Endothelial cell of umbilical vein (primary cell): ENCODE measurements around the gene PREP. TPM values are rescaled to one million over a fixed set of nuclear protein-coding genes. Genes with fewer than 3 reads are reported as not detected.
A peak's percentile ranks its signal among the peaks of the same experiment; 100 is the strongest.

ENCODE experiments used
- BruUV-seq: library from RNA; stranded (reverse); fragments of 400-500 nt; replicated peaks from 2 replicates; lab custom pipeline; 2021; lab: Mats Ljungman, UMichigan
- CTCF ChIA-PET: fragments of 300-600, 350-600 bp; sonication (Branson Sonifier 250); formaldehyde crosslinking; loops from one replicate; lab custom pipeline; 2021; ENCODE audit warnings: antibody characterized with exemption, inconsistent platforms; lab: Charles Lee
- POLR2A ChIA-PET: fragments of 300-600, 350-600 bp; sonication (Branson Sonifier 250); formaldehyde crosslinking; loops from one replicate; lab custom pipeline; 2021; ENCODE audit warnings: antibody characterized with exemption, inconsistent platforms; lab: Charles Lee
- DNase-seq: peaks from one replicate; pipeline ENCODE4 v3.0.0-alpha.2; 2011; ENCODE audit warnings: low read depth, low spot score
- FAIRE-seq: peaks from 2 replicates; lab custom pipeline; 2011; peaks lifted over from hg19 to GRCh38; lab: Jason Lieb, UNC
- H2AFZ ChIP-seq: 2 replicates; pipeline ENCODE4 v1.6.0; 2012; ENCODE audit warnings: low read depth, low read length, control low read depth, inconsistent platforms
- H3K27ac ChIP-seq: 2 replicates; pipeline ENCODE4 v1.5.1; 2011; ENCODE audit warnings: low read depth, mild to moderate bottlenecking, control low read depth, low read length, moderate library complexity; ENCODE audit not compliant: insufficient read depth
- H3K27me3 ChIP-seq, 2 experiments: 2 replicates each; pipeline versions ENCODE4 v1.6.0 to v1.6.1; 2011; ENCODE audit warnings: low read length in 2 of 2, mixed read lengths in 1 of 2; ENCODE audit not compliant: control insufficient read depth in 2 of 2, insufficient read depth in 2 of 2
- H3K36me3 ChIP-seq, 2 experiments: 2 replicates in 1 of 2; 3 replicates in 1 of 2; pipeline ENCODE4 v1.5.1; 2011; ENCODE audit warnings: low read length in 2 of 2, mild to moderate bottlenecking in 1 of 2, moderate library complexity in 1 of 2; ENCODE audit not compliant: control insufficient read depth in 2 of 2, insufficient read depth in 2 of 2; ENCODE audit errors: extremely low read depth in 1 of 2
- H3K4me1 ChIP-seq: 3 replicates; pipeline ENCODE4 v1.5.1; 2011; ENCODE audit warnings: mild to moderate bottlenecking, low read length; ENCODE audit not compliant: control insufficient read depth, insufficient read depth; ENCODE audit errors: extremely low read depth
- H3K4me2 ChIP-seq: 2 replicates; pipeline ENCODE4 v1.6.1; 2011; ENCODE audit warnings: low read length, control low read depth, mixed read lengths; ENCODE audit not compliant: insufficient read depth
- H3K4me3 ChIP-seq, 3 experiments: fragments of 200-600 bp in 1 of 3; sonication (generic), shearing (Covaris generic) in 1 of 3; replicated peaks in 1 of 3; 2 replicates each; pipeline ENCODE4 v1.5.1; 2011 to 2016; ENCODE audit warnings: control low read depth in 3 of 3, low read length in 3 of 3, mild to moderate bottlenecking in 2 of 3, inconsistent platforms in 1 of 3, low read depth in 1 of 3, moderate library complexity in 1 of 3; ENCODE audit not compliant: insufficient read depth in 1 of 3
- H3K79me2 ChIP-seq: 2 replicates; pipeline ENCODE4 v1.6.0; 2012; ENCODE audit warnings: low read length, inconsistent platforms; ENCODE audit not compliant: control insufficient read depth, insufficient read depth
- H3K9ac ChIP-seq: replicated peaks from 2 replicates; pipeline ENCODE3; 2011; ENCODE audit warnings: low read length, control low read depth; ENCODE audit not compliant: insufficient read depth; ENCODE audit errors: extremely low read depth
- H3K9me1 ChIP-seq: replicated peaks from 3 replicates; pipeline ENCODE4 v1.6.0; 2011; ENCODE audit warnings: mild to moderate bottlenecking, low read length; ENCODE audit not compliant: control insufficient read depth, insufficient read depth; ENCODE audit errors: extremely low read depth
- H3K9me3 ChIP-seq: replicated peaks from 2 replicates; pipeline ENCODE4 v1.5.1; 2012; ENCODE audit warnings: low read length, inconsistent platforms; ENCODE audit not compliant: control insufficient read depth, insufficient read depth
- H4K20me1 ChIP-seq: replicated peaks from 2 replicates; pipeline ENCODE3; 2011; ENCODE audit warnings: mild to moderate bottlenecking, low read length; ENCODE audit not compliant: control insufficient read depth, insufficient read depth; ENCODE audit errors: extremely low read depth
- EZH2 ChIP-seq: IDR thresholded peaks from 2 replicates; pipeline ENCODE4 v1.6.1; 2012; ENCODE audit warnings: borderline replicate concordance, low read depth, mild to moderate bottlenecking, moderate library complexity, low read length, inconsistent platforms; ENCODE audit not compliant: severe bottlenecking
- FOS ChIP-seq: IDR thresholded peaks from 2 replicates; pipeline ENCODE4 v1.6.1; 2011; ENCODE audit warnings: mild to moderate bottlenecking, low read length, moderate library complexity, borderline replicate concordance; ENCODE audit not compliant: insufficient read depth
- GATA2 ChIP-seq: IDR thresholded peaks from 2 replicates; pipeline ENCODE4 v1.7.0; 2011; ENCODE audit warnings: low read depth, mild to moderate bottlenecking, moderate library complexity, mixed read lengths, low read length; ENCODE audit not compliant: insufficient read length, insufficient read depth
- MYC ChIP-seq: IDR thresholded peaks from one replicate; pipeline ENCODE4 v1.6.1; 2011; ENCODE audit warnings: mild to moderate bottlenecking, low read depth, low read length
- POLR2A ChIP-seq: IDR thresholded peaks from 2 replicates; pipeline ENCODE4 v1.6.1; 2012; ENCODE audit warnings: low read depth, mild to moderate bottlenecking, control low read depth, low read length
- POLR2AphosphoS5 ChIP-seq: IDR thresholded peaks from 2 replicates; pipeline ENCODE4 v1.6.1; 2012; ENCODE audit warnings: low read depth, mild to moderate bottlenecking, control low read depth, low read length, moderate library complexity; ENCODE audit not compliant: insufficient read depth
- dilution Hi-C: fragments of 300-500 bp; cut with MboI; formaldehyde crosslinking; loops from one replicate; pipeline ENCODE4 v1.15.0; 2019; ENCODE audit warnings: low sequenced_read_pairs; ENCODE audit not compliant: extremely low pct_ligation_motif_present
- intact Hi-C: fragments of 100-400 bp; cut with micrococcal nuclease; formaldehyde crosslinking; loops from one replicate; pipeline ENCODE4 v1.10.0; 2022
- polyA plus RNA-seq, 4 experiments: library from polyadenylated mRNA; depleted of rRNA in 3 of 4; stranded (reverse) in 3 of 4; unstranded in 1 of 4; fragments of >200 nt; gene quantifications; 2 replicates each; pipeline versions ENCODE4 v1.2.1 to v1.2.3, GENCODE V29; 2011 to 2012; ENCODE audit warnings: missing spikeins in 1 of 4
- total RNA-seq: library from RNA; stranded (reverse); gene quantifications from 2 replicates; pipeline ENCODE4 v1.2.3, GENCODE V29; 2021
- TF ChIP-seq, protein P1 (sequence below): IDR thresholded peaks from 2 replicates; pipeline ENCODE4 v1.6.1; 2011; ENCODE audit not compliant: insufficient read depth, insufficient read length

Gene PREP
- total and polyA plus RNA-seq, 2 donors (not counting 3 experiments of a cell fraction or from before 2014, with no cell fraction given) = 17.2 to 37.7 TPM

DNA sequence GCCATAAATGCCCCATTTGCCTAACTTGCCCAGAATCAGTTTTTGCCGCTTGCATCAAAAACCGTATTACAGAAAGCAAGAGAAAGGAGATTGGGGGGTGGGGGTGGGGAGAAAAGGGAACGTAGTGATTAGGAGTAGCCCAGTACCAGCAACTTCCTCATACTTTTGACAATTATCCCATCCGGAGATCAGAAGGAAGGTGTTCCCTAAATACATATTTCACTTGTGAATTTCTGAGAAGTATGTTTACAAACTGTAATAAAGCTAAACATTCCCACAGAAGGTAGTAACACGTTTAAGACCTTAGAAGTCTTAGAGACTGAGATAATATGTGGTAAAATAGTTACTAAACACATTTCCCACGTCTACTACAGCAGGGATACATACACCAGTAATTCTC lies 14.5 kb downstream of the PREP start:
- intact Hi-C loops (no loop called here), dilution Hi-C loops (no loop called here)
- no peak for TF ChIP-seq POLR2AphosphoS5
- Histone ChIP-seq H2AFZ (no peak overlapping the region), H3K36me3 (peaks cover 0 to 2% of the 10 kb centered on the region in 2 experiments), H3K9me1 (no peaks in the 10 kb centered on the region), H3K9me3 (no peaks in the 10 kb centered on the region), H3K4me2 (no peak overlapping the region), H3K27ac (no peak overlapping the region), H4K20me1 (no peaks in the 10 kb centered on the region), H3K79me2 (peaks cover 5% of the 10 kb centered on the region), H3K27me3 (no peaks in the 10 kb centered on the region), H3K4me3 (no peak overlapping the region), H3K9ac (no peak overlapping the region), H3K4me1 (peaks cover under 1% of the 10 kb centered on the region)
- FAIRE-seq (no peak), DNase-seq (no peak)
- POLR2A ChIA-PET = no interaction called here
- BruUV-seq = no TSS peak
- CTCF ChIA-PET = interaction anchor here (1.5 kb wide), 1 partner anchor 25 kb away, joined by 4 read pairs; no protein-coding TSS in a partner anchor

DNA sequence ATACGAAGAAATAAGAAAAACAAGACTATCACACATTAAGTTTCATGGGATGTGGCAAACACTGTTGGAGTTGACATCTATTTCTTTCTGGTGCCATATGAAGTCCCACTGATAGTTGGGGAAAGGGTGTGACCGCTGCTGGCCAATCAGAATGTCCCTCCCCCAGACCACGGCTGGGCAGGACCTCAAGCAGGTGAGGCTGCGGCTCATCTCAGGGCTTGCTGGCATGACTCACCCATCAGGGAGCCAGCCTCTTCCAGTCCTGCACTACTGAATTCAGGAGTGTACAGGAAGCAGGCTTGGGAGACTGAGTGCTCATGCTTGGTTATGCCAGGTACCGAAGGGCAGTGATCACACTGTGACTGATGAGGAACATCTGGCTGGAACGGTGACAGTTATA lies 18.9 kb downstream of the PREP start:
- peaks cover 5% of the 10 kb centered on the region for H3K79me2 ChIP-seq
- H2AFZ ChIP-seq = no peak overlapping the region
- no peak overlapping the region for H3K9ac ChIP-seq
- H3K27ac ChIP-seq = no peak overlapping the region
- CTCF ChIA-PET = interaction anchor here (1.0 kb wide), 1 partner anchor 9 kb away, joined by 4 read pairs; no protein-coding TSS in a partner anchor
- no peak for TF ChIP-seq MYC
- no peak for TF ChIP-seq POLR2A
- no peak for TF ChIP-seq GATA2
- TF ChIP-seq, protein P1, sequence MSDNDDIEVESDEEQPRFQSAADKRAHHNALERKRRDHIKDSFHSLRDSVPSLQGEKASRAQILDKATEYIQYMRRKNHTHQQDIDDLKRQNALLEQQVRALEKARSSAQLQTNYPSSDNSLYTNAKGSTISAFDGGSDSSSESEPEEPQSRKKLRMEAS = no peak
- TF ChIP-seq EZH2 = no peak
- no peak for TF ChIP-seq FOS
- H3K9me1 ChIP-seq = no peaks in the 10 kb centered on the region
- no peak for DNase-seq
- intact Hi-C loops (no loop called here), dilution Hi-C loops (no loop called here)
- no TSS peak for BruUV-seq
- no peaks in the 10 kb centered on the region for H3K9me3 ChIP-seq
- H3K4me2 ChIP-seq = no peak overlapping the region
- no peaks in the 10 kb centered on the region for H4K20me1 ChIP-seq
- POLR2A ChIA-PET = no interaction called here
- H3K4me3 ChIP-seq = no peak overlapping the region
- H3K36me3 ChIP-seq = no peaks in the 10 kb centered on the region
- H3K4me1 ChIP-seq = peaks cover 13% of the 10 kb centered on the region
- H3K27me3 ChIP-seq = no peaks in the 10 kb centered on the region
- peak; percentile 8 for FAIRE-seq
